Transverse colon (tissue), 4 donors: Measurements from ENCODE around the gene VWA8. TPM values are rescaled to one million over a fixed set of nuclear protein-coding genes. Genes with fewer than 3 reads are reported as not detected.
A peak's percentile ranks its signal among the peaks of the same experiment; 100 is the strongest.
"Not testable (repeated sequence)": the region's sequence is repeated elsewhere in the genome, so short reads cannot be mapped to it uniquely, and the experiment has no call there.

ENCODE experiments used
- DNase-seq: peaks from one replicate; pipeline ENCODE4 v3.0.0-alpha.2; 2019
- H3K27ac ChIP-seq, 4 donors: fragments of 200-600 bp; sonication (generic); 2 replicates each; pipeline ENCODE4 v1.5.1; 2016 to 2018; ENCODE audit warnings: inconsistent platforms in 4 of 4
- H3K27me3 ChIP-seq: fragments of 200-600 bp; sonication (generic); 2 replicates; pipeline ENCODE4 v1.5.1; 2017; ENCODE audit warnings: inconsistent platforms
- H3K36me3 ChIP-seq, 4 donors: fragments of 200-600 bp; sonication (generic); 2 replicates each; pipeline ENCODE4 v1.5.1; 2017 to 2019; ENCODE audit warnings: inconsistent platforms in 4 of 4
- H3K4me1 ChIP-seq, 4 donors: fragments of 200-600 bp; sonication (generic); 2 replicates each; pipeline ENCODE4 v1.5.1; 2017 to 2020; ENCODE audit warnings: inconsistent platforms in 4 of 4
- H3K4me3 ChIP-seq, 4 donors: fragments of 200-600 bp; sonication (generic); 1 replicate in 1 of 4; 2 replicates in 3 of 4; pipeline versions ENCODE4 v1.5.1 to v1.6.1; 2017 to 2019; ENCODE audit warnings: inconsistent platforms in 4 of 4
- H3K9me3 ChIP-seq, 2 donors: fragments of 200-600 bp; sonication (generic); 2 replicates each; pipeline ENCODE4 v1.5.1; 2017 to 2019; ENCODE audit warnings: inconsistent platforms in 2 of 2
- CTCF ChIP-seq, 5 experiments: fragments of 200-600 bp in 3 of 5; fragments of 450-650 bp in 2 of 5; sonication (generic) in 3 of 5; IDR thresholded peaks; 1 replicate in 2 of 5; 2 replicates in 3 of 5; pipeline ENCODE4 v1.5.1; 2016 to 2017; ENCODE audit warnings: antibody characterized with exemption in 5 of 5, inconsistent platforms in 3 of 5, mild to moderate bottlenecking in 2 of 5, moderate library complexity in 1 of 5
- EP300 ChIP-seq: sonication (generic); formaldehyde crosslinking; IDR thresholded peaks from one replicate; pipeline ENCODE4 v1.6.1; 2017; ENCODE audit warnings: antibody characterized with exemption, low read depth
- POLR2A ChIP-seq: fragments of 450-650 bp; IDR thresholded peaks from one replicate; pipeline ENCODE4 v1.6.1; 2016; ENCODE audit warnings: antibody characterized with exemption, mild to moderate bottlenecking, moderate library complexity
- POLR2AphosphoS5 ChIP-seq, 3 donors: sonication (generic); formaldehyde crosslinking; IDR thresholded peaks; one replicate each; pipeline ENCODE4 v1.6.1; 2016; ENCODE audit warnings: antibody characterized with exemption in 3 of 3
- WGBS, 2 donors: methylation state at CpG; one replicate each; pipeline ENCODE4 v1.1.5; 2018; ENCODE audit warnings: low coverage in 1 of 2; 5-methylcytosine and 5-hydroxymethylcytosine counted together
- in situ Hi-C, 4 donors: fragments of 200-750 bp; cut with MboI; loops; one replicate each; pipeline versions ENCODE4 v1.15.0 to v1.15.1; 2017; ENCODE audit warnings: low sequenced_read_pairs in 3 of 4, low pct_ligation_motif_present in 1 of 4, low pct_unique_long_range_greater_than_20kb in 1 of 4
- intact Hi-C: fragments of 100-400 bp; cut with DNase I; formaldehyde crosslinking; loops from one replicate; pipeline ENCODE4 v1.15.1; 2023; ENCODE audit warnings: low total_unique reads
- total RNA-seq, 4 donors: library from RNA; depleted of rRNA; stranded (reverse); fragments of >200 nt; gene quantifications; one replicate each; pipeline ENCODE4 v1.1.0, GENCODE V29; 2016

VWA8 gene
- total RNA-seq, 4 donors from 2014 or later: 12.7 to 65.1 (median 35.0) TPM

GRCh38 chr13:41651413-41652058 is 309.4 kb downstream of the VWA8 start:
- in situ Hi-C loops: loop anchor here in 3 of 4 donors (10.0 to 25.0 kb wide), 3 partner anchors 239 to 461 kb away; no protein-coding TSS in a partner anchor

GRCh38 chr13:41650706-41651105 is 310.2 kb downstream of the VWA8 start:
- Histone ChIP-seq H3K9me3 (no peaks in the 10 kb centered on the region), H3K4me3 (no peak overlapping the region), H3K27me3 (no peaks in the 10 kb centered on the region), H3K4me1 (peaks cover 4 to 17% (median 14%) of the 10 kb centered on the region in 4 donors), H3K27ac (no peak overlapping the region), H3K36me3 (no peaks in the 10 kb centered on the region)
- intact Hi-C loops (no loop called here), in situ Hi-C loops (loop anchor here in 3 of 4 donors (10.0 to 25.0 kb wide), 3 partner anchors 238 to 462 kb away; no protein-coding TSS in a partner anchor)
- TF ChIP-seq CTCF (IDR thresholded peaks at IDR 0.05) (no peak), EP300 (no peak), POLR2AphosphoS5 (IDR thresholded peaks at IDR 0.05) (no peak), POLR2A (no peak)
- 88 to 95% methylated on average over 1 to 2 of the region's 2 CpGs for WGBS, 2 donors
- no peak for DNase-seq

More at GRCh38 chr13:41651413-41652058, 309.4 kb downstream of the VWA8 start:
- Histone ChIP-seq H3K4me3 (no peak overlapping the region), H3K27ac (no peak overlapping the region), H3K27me3 (no peaks in the 10 kb centered on the region), H3K9me3 (no peaks in the 10 kb centered on the region), H3K4me1 (peaks cover 4 to 17% (median 14%) of the 10 kb centered on the region in 4 donors), H3K36me3 (no peaks in the 10 kb centered on the region)
- TF ChIP-seq POLR2AphosphoS5 (IDR thresholded peaks at IDR 0.05): no peak
- no peak for TF ChIP-seq CTCF (IDR thresholded peaks at IDR 0.05)
- TF ChIP-seq EP300: no peak
- TF ChIP-seq POLR2A: no peak
- WGBS, 2 donors: 79 to 84% methylated on average over 1 of the region's 1 CpG
- DNase-seq: no peak
- intact Hi-C loops: no loop called here

GRCh38 chr13:41649659-41650058 is 311.2 kb downstream of the VWA8 start:
- in situ Hi-C loops (loop anchor here (10.0 to 25.0 kb wide), 3 partner anchors 237 to 463 kb away; no protein-coding TSS in a partner anchor), intact Hi-C loops (no loop called here)
- 88 to 93% methylated on average over 3 of the region's 3 CpGs for WGBS, 2 donors
- H3K27ac ChIP-seq: no peak overlapping the region
- TF ChIP-seq CTCF (IDR thresholded peaks at IDR 0.05): peak in 3 of 5 experiments; percentile 8 to 22 (median 13)
- no peak for TF ChIP-seq EP300
- TF ChIP-seq POLR2A: no peak
- DNase-seq: no peak
- no peak overlapping the region for H3K4me3 ChIP-seq
- H3K27me3 ChIP-seq: no peaks in the 10 kb centered on the region
- H3K36me3 ChIP-seq: no peaks in the 10 kb centered on the region
- peaks cover 4 to 20% (median 14%) of the 10 kb centered on the region in 4 donors for H3K4me1 ChIP-seq
- no peaks in the 10 kb centered on the region for H3K9me3 ChIP-seq

- Histone ChIP-seq H3K4me3 (no peak overlapping the region), H3K36me3 (no peaks in the 10 kb centered on the region), H3K4me1 (peaks cover 4 to 20% (median 14%) of the 10 kb centered on the region in 4 donors), H3K27me3 (no peaks in the 10 kb centered on the region), H3K27ac (peak overlapping the region in 3 of 4 donors; percentile 10 to 48 (median 26)), H3K9me3 (no peaks in the 10 kb centered on the region)
- intact Hi-C loops: no loop called here
- no peak for TF ChIP-seq POLR2AphosphoS5 (IDR thresholded peaks at IDR 0.05)
- no peak for TF ChIP-seq EP300
- no peak for TF ChIP-seq POLR2A
- no peak for TF ChIP-seq CTCF (IDR thresholded peaks at IDR 0.05)
- DNase-seq: no peak
- 46 to 52% methylated on average over 4 to 5 of the region's 5 CpGs for WGBS, 2 donors
- in situ Hi-C loops: loop anchor here in 1 of 4 donors (25.0 kb wide), 1 partner anchor 236 kb away; no protein-coding TSS in a partner anchor
These were observed 312.5 kb downstream of the VWA8 start for GRCh38 chr13:41648314-41648935.

- DNase-seq, intact Hi-C loops, H3K36me3 ChIP-seq, H3K9me3 ChIP-seq, H3K27me3 ChIP-seq, H3K4me3 ChIP-seq: not testable (repeated sequence)
- in situ Hi-C loops: loop anchor here in 1 of 4 donors (25.0 kb wide), 1 partner anchor 236 kb away; no protein-coding TSS in a partner anchor
- peaks cover 4 to 20% (median 14%) of the 10 kb centered on the region in 4 donors for H3K4me1 ChIP-seq
- 69 to 74% methylated on average over 8 to 10 of the region's 10 CpGs for WGBS, 2 donors
- peak overlapping the region in 2 of 4 donors; percentile 26 to 48 for H3K27ac ChIP-seq
These were observed 313.1 kb downstream of the VWA8 start for GRCh38 chr13:41647699-41648313.
